ENCODE data around the gene OVCH1.
"Not testable (repeated sequence)": the region's sequence is repeated elsewhere in the genome, so short reads cannot be mapped to it uniquely, and the experiment has no call there.

Gene OVCH1

DNA sequence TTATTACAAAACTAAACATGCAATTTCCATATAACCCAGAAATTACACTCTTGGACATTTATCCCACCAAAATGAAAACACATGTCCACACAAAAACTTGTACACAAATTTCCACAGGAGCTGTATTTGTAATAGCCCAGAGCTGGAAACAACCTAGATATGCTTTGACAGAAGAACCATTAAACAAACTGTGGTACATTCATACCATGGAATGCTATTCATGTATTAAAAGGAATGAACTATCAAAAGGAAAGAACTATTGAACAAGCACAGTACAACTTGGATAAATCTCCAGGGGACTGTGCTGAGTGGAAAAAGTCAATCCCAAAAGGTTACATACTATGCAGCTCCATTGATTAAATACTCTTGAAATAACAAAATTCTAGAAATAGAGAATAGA lies 80.7 kb downstream of the OVCH1 start:
- DNase-seq (ENCODE audit: low spot score in 2 of 2), result no peak

DNA sequence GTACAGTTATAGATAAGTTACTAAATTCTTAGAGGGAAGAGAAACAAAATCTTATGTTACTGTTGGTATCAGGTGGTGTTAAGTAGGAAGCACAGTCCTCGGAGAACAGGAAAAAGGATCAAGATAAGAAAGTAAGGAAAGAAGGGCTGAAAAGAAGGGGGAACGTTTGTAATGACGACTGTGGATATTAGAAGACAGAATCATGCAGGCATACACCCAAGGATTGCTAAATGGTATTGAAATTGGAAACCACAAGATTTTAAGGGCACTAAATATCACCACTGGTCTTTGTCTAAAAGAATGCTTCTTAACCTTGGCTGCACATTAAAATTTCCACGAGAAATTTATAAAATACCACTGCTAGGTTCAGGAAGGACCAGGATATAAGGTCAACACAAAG lies 82.4 kb downstream of the OVCH1 start:
- ATAC-seq (ENCODE audit: low read depth) (no peak), DNase-seq (ENCODE audit: low spot score in 2 of 2) (no peak)
- Mint-ChIP-seq H3K27ac (no peak overlapping the region), H3K4me3 (no peak overlapping the region), H3K27me3 (peaks cover 11% of the 10 kb centered on the region), H3K4me1 (no peaks in the 10 kb centered on the region), H3K9me3 (no peaks in the 10 kb centered on the region), H3K36me3 (peaks cover 4% of the 10 kb centered on the region)

More for the DNA sequence above, 80.7 kb downstream of the OVCH1 start:
- Mint-ChIP-seq H3K27me3 (peaks cover 10% of the 10 kb centered on the region), H3K4me3 (no peak overlapping the region), H3K36me3 (peaks cover 2% of the 10 kb centered on the region), H3K9me3 (no peaks in the 10 kb centered on the region), H3K27ac (no peak overlapping the region), H3K4me1 (no peaks in the 10 kb centered on the region)
- no peak for ATAC-seq (ENCODE audit: low read depth)

GRCh38 chr12:29414368-29414767 lies 83.1 kb downstream of the OVCH1 start:
- no peak for DNase-seq (ENCODE audit: low spot score in 2 of 2)
- no peak overlapping the region for H3K27ac Mint-ChIP-seq
- no peaks in the 10 kb centered on the region for H3K4me1 Mint-ChIP-seq
- ATAC-seq (ENCODE audit: low read depth), result no peak
- no peak overlapping the region for H3K4me3 Mint-ChIP-seq
- H3K27me3 Mint-ChIP-seq, result peaks cover 11% of the 10 kb centered on the region
- H3K36me3 Mint-ChIP-seq, result peaks cover 4% of the 10 kb centered on the region
- no peaks in the 10 kb centered on the region for H3K9me3 Mint-ChIP-seq

DNA sequence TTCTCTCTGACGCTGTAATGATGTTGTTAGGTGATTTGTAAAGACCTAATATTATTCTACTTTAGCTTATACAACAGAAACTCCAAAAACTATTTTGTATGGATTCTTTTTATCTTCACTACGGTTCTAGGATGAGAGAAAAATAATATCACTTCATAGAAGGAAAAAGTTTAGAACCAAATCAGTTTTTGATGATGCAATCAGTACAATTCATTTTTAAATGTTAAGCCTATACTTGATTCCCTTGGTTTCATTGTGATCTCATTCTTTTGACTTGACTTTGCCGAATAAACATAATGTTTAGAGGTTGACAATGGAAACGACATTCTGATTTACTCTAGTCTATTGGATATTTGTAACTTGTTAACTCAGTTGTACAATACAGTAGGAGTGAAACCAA lies 91.9 kb downstream of the OVCH1 start:
- Mint-ChIP-seq H3K4me3 (no peak overlapping the region), H3K9me3 (no peaks in the 10 kb centered on the region), H3K27ac (no peak overlapping the region), H3K36me3 (no peaks in the 10 kb centered on the region), H3K27me3 (peaks cover 4% of the 10 kb centered on the region), H3K4me1 (no peaks in the 10 kb centered on the region)
- ATAC-seq (ENCODE audit: low read depth) (no peak), DNase-seq (ENCODE audit: low spot score in 2 of 2) (no peak)

DNA sequence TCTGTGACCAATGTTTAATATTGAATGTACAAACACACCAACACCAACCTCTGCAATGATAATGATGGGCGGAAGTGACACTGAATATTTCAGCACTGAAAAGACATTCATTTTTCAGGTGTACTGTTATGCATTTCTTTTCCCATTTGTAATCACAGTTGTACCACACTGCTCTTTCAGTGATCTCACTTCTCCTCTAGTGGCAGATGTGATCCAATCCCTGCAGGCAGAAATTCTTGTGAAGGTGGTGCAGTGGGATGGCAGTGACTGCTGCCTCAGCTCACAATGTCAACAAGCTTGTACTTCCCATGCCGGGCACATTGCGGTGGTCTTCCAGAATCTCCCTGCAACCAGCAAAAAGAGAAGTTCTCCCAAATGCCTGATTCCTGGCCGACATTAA lies 93.5 kb downstream of the OVCH1 start:
- Mint-ChIP-seq H3K27ac (no peak overlapping the region), H3K27me3 (peaks cover 4% of the 10 kb centered on the region), H3K4me3 (no peak overlapping the region), H3K9me3 (no peaks in the 10 kb centered on the region), H3K4me1 (no peaks in the 10 kb centered on the region), H3K36me3 (no peaks in the 10 kb centered on the region)
- DNase-seq (ENCODE audit: low spot score in 2 of 2) (no peak), ATAC-seq (ENCODE audit: low read depth) (no peak)

- Mint-ChIP-seq H3K4me3 (no peak overlapping the region), H3K4me1 (no peaks in the 10 kb centered on the region), H3K36me3 (no peaks in the 10 kb centered on the region), H3K27me3 (peaks cover 4% of the 10 kb centered on the region), H3K9me3 (no peaks in the 10 kb centered on the region), H3K27ac (peak overlapping the region; percentile 0)
- DNase-seq (ENCODE audit: low spot score in 2 of 2) (no peak), ATAC-seq (ENCODE audit: low read depth) (no peak)
These were observed 95.0 kb downstream of the OVCH1 start for GRCh38 chr12:29402437-29402836.

DNA sequence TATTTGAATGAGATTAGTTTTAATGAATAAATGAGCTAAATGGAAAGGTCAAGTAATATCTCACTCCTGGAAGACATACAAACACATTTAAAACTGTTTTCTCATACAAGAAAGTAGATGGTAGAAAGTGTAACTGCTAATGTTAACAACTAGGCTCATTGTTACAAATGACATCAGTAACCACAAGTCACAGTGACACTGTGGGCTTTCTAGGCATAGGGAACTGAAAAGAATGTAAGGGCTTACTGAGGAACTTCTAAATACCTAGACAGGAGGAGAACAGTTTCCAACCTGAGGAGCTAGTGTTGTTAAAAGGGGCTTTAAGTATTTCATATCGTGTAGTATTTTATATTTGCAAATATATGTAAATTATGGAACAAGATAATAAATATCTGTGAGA lies 99.0 kb downstream of the OVCH1 start:
- Mint-ChIP-seq H3K9me3 (no peaks in the 10 kb centered on the region), H3K36me3 (no peaks in the 10 kb centered on the region), H3K4me3 (no peak overlapping the region), H3K4me1 (no peaks in the 10 kb centered on the region), H3K27ac (no peak overlapping the region), H3K27me3 (peaks cover 6% of the 10 kb centered on the region)
- ATAC-seq (ENCODE audit: low read depth), result no peak
- DNase-seq (ENCODE audit: low spot score in 2 of 2), result no peak

- no peak overlapping the region for H3K27ac Mint-ChIP-seq
- H3K36me3 Mint-ChIP-seq, result no peaks in the 10 kb centered on the region
- no peak overlapping the region for H3K4me3 Mint-ChIP-seq
- no peaks in the 10 kb centered on the region for H3K9me3 Mint-ChIP-seq
- ATAC-seq (ENCODE audit: low read depth) (no peak), DNase-seq (ENCODE audit: low spot score in 2 of 2) (no peak)
- peaks cover 2% of the 10 kb centered on the region for H3K27me3 Mint-ChIP-seq
- H3K4me1 Mint-ChIP-seq, result no peaks in the 10 kb centered on the region
These were observed 100.7 kb downstream of the OVCH1 start for GRCh38 chr12:29396774-29397173.

- no peaks in the 10 kb centered on the region for H3K9me3 Mint-ChIP-seq
- H3K4me3 Mint-ChIP-seq, result no peak overlapping the region
These were observed 102.1 kb downstream of the OVCH1 start for GRCh38 chr12:29395356-29395755.

DNA sequence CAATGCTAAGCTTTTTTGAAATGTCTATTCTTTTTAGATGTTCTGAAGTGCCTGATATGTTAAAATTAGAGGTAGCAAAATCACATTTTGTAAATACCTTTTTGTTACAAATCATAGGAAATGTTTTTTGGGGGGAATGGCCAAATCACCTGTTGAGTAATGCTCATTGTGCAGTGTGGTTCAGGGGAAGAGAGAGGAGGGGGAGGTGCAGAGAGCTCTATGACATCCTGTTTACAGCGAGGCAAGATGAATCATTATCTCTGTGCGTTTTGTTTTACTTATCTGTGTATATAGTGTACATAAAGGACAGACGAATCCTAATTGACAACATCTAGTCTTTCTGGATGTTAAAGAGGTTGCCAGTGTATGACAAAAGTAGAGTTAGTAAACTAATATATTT lies 107.1 kb downstream of the OVCH1 start:
- H3K36me3 Mint-ChIP-seq; H3K9me3 Mint-ChIP-seq; H3K4me1 Mint-ChIP-seq; ATAC-seq (ENCODE audit: low read depth); H3K27me3 Mint-ChIP-seq; DNase-seq (ENCODE audit: low spot score in 2 of 2): not testable (repeated sequence)
- H3K27ac Mint-ChIP-seq, result peak overlapping the region; percentile 82
- peak overlapping the region; percentile 75 for H3K4me3 Mint-ChIP-seq

More at GRCh38 chr12:29395356-29395755, 102.1 kb downstream of the OVCH1 start:
- ATAC-seq (ENCODE audit: low read depth) (no peak), DNase-seq (ENCODE audit: low spot score in 2 of 2) (no peak)
- no peaks in the 10 kb centered on the region for H3K36me3 Mint-ChIP-seq
- H3K4me1 Mint-ChIP-seq, result no peaks in the 10 kb centered on the region
- no peak overlapping the region for H3K27ac Mint-ChIP-seq
- H3K27me3 Mint-ChIP-seq, result peaks cover 2% of the 10 kb centered on the region

DNA sequence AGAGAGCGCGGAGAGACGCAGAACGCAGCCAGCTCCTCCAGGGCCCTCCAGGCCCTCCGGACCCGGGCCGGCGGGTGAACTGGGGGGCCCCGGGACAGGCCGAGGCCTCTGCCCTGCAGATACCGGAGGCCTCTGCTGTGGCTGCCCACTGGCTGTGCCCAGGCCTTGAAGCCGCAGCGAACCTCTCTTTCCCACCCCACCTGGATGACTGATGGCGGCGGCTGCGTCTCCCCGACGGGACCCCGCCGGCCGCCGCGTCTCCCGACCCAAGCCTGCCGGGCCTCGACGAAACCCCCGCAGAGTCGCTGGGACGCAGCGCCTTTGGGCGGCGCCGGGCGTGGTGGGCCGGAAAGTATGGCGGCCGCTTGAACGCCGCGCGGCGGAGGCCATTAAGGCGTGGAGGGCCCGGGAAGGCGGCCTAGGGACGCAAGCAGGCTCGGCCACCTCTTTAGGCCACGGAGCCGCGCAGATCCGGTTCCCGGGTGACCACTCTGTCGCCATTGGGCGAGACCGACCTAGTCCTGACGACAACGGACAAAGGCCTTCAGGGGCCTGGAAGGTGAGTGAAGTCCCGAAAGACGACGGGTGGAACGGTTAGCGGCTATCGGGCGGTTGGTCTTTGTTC lies 108.1 kb downstream of the OVCH1 start:
- Mint-ChIP-seq H3K36me3 (no peaks in the 10 kb centered on the region), H3K27ac (peak overlapping the region; percentile 82), H3K9me3 (no peaks in the 10 kb centered on the region), H3K4me3 (peak overlapping the region; percentile 75), H3K27me3 (no peaks in the 10 kb centered on the region), H3K4me1 (no peaks in the 10 kb centered on the region)
- peak in 1 of 2 donors; percentile 5 for DNase-seq (ENCODE audit: low spot score in 2 of 2)
- peak; percentile 68 for ATAC-seq (ENCODE audit: low read depth)

DNA sequence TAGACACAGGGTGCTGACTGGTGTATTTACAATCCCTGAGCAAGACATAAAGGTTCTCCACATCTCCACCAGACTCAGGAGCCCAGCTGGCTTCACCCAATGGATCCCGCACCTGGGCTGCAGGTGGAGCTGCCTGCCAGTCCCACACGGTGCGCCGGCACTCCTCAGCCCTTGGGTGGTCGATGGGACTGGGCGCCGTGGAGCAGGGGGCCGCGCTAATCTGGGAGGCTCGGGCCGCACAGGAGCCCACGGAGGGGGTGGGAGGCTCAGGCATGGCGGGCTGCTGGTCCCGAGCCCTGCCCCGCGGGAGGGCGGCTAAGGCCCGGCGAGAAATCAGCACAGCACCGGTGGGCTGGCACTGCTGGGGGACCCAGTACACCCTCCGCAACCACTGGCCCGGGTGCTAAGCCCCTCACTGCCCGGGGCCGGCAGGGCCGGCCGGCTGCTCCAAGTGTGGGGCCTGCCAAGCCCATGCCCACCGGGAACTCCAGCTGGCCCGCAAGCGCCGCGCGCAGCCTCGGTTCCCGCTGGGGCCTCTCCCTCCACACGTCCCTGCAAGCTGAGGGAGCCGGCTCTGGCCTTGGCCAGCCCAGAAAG lies 111.3 kb downstream of the OVCH1 start:
- not testable (repeated sequence) for H3K27ac Mint-ChIP-seq; DNase-seq (ENCODE audit: low spot score in 2 of 2); H3K4me1 Mint-ChIP-seq; H3K9me3 Mint-ChIP-seq; H3K4me3 Mint-ChIP-seq; H3K27me3 Mint-ChIP-seq; ATAC-seq (ENCODE audit: low read depth); H3K36me3 Mint-ChIP-seq

DNA sequence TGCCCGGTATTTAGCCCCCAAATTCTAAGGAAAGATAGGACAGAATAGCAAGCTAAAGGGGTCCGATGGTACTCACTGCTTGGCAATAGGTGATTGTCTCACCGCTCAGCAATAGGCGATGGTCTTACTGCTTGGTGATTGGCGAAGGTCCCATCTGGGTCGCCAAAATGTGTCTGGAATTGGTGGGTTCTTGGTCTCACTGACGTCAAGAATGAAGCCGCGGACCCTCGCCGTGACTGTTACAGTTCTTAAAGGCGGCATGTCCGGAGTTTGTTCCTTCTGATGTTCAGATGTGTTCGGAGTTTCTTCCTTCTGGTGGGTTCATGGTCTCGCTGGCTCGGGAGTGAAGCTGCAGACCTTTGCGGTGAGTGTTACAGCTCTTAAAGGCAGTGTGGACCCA lies 112.3 kb downstream of the OVCH1 start:
- not testable (repeated sequence) for H3K9me3 Mint-ChIP-seq; ATAC-seq (ENCODE audit: low read depth); H3K4me3 Mint-ChIP-seq; H3K27me3 Mint-ChIP-seq; DNase-seq (ENCODE audit: low spot score in 2 of 2); H3K36me3 Mint-ChIP-seq; H3K27ac Mint-ChIP-seq; H3K4me1 Mint-ChIP-seq

DNA sequence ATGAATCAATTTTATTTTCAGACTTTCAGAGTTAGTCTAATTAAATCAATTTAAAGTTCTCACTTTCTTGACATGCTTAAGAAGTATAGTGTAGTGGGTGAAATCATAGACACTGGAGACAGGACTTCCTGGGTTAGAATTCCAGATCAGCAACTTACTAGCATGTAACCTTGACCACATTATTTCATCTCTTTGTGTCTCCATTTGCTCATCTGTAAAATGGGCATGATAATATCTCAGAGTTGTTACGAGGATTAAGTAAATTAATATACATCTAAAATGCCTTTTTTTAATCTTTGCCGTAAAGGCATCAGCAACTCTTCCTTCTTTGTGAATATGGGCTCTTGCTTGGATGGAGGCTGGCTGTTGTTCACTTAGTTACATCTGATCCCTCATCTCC lies 115.2 kb downstream of the OVCH1 start:
- H3K4me1 Mint-ChIP-seq, result peaks cover 5% of the 10 kb centered on the region
- no peak for ATAC-seq (ENCODE audit: low read depth)
- no peak for DNase-seq (ENCODE audit: low spot score in 2 of 2)
- no peaks in the 10 kb centered on the region for H3K9me3 Mint-ChIP-seq
- no peaks in the 10 kb centered on the region for H3K36me3 Mint-ChIP-seq
- H3K27ac Mint-ChIP-seq, result no peak overlapping the region
- H3K4me3 Mint-ChIP-seq, result peak overlapping the region; percentile 55
- no peaks in the 10 kb centered on the region for H3K27me3 Mint-ChIP-seq

All from memory B cell (primary cell).